ENCODE data around the gene DIRAS1.
"Not testable (repeated sequence)": the region's sequence is repeated elsewhere in the genome, so short reads cannot be mapped to it uniquely, and the experiment has no call there.

The DIRAS1 gene

GRCh38 chr19:2685204-2685704, 35.9 kb downstream of the DIRAS1 start:
- DNase-seq (ENCODE audit: low read depth) = no peak
- no peak for TF ChIP-seq CTCF (IDR thresholded peaks at IDR 0.05; ENCODE audit: low read depth, low read length, missing control alignments)
- no peak overlapping the region for H3K4me3 ChIP-seq (ENCODE audit: low read depth, low read length)

- DNase-seq (ENCODE audit: low read depth) = no peak
- TF ChIP-seq CTCF (IDR thresholded peaks at IDR 0.05; ENCODE audit: low read depth, low read length, missing control alignments) = no peak
- H3K4me3 ChIP-seq (ENCODE audit: low read depth, low read length) = no peak overlapping the region
Measured at GRCh38 chr19:2683430-2684003, 37.7 kb downstream of the DIRAS1 start.

GRCh38 chr19:2680808-2681207, 40.4 kb downstream of the DIRAS1 start:
- peak overlapping the region; percentile 27 for H3K4me3 ChIP-seq (ENCODE audit: low read depth, low read length)
- DNase-seq (ENCODE audit: low read depth) = peak; percentile 81
- TF ChIP-seq CTCF (IDR thresholded peaks at IDR 0.05; ENCODE audit: low read depth, low read length, missing control alignments) = no peak

GRCh38 chr19:2679439-2679838, 41.7 kb downstream of the DIRAS1 start:
- TF ChIP-seq CTCF (IDR thresholded peaks at IDR 0.05; ENCODE audit: low read depth, low read length, missing control alignments) = no peak
- no peak for DNase-seq (ENCODE audit: low read depth)
- H3K4me3 ChIP-seq (ENCODE audit: low read depth, low read length) = no peak overlapping the region

- H3K4me3 ChIP-seq (ENCODE audit: low read depth, low read length); DNase-seq (ENCODE audit: low read depth): not testable (repeated sequence)
Measured at GRCh38 chr19:2678948-2679347, 42.2 kb downstream of the DIRAS1 start.

- no peak for TF ChIP-seq CTCF (IDR thresholded peaks at IDR 0.05; ENCODE audit: low read depth, low read length, missing control alignments)
- H3K4me3 ChIP-seq (ENCODE audit: low read depth, low read length) = no peak overlapping the region
- DNase-seq (ENCODE audit: low read depth) = peak; percentile 75
Measured at GRCh38 chr19:2678044-2678671, 43.0 kb downstream of the DIRAS1 start.

- no peak for DNase-seq (ENCODE audit: low read depth)
- no peak for TF ChIP-seq CTCF (IDR thresholded peaks at IDR 0.05; ENCODE audit: low read depth, low read length, missing control alignments)
- H3K4me3 ChIP-seq (ENCODE audit: low read depth, low read length) = no peak overlapping the region
Measured at GRCh38 chr19:2676823-2677222, 44.3 kb downstream of the DIRAS1 start.
